Measurements from ENCODE around the gene CCDC9. TPM values are rescaled to one million over a fixed set of nuclear protein-coding genes. Genes with fewer than 3 reads are reported as not detected.

Gene CCDC9
- 5.4 and 7.9 TPM in 2 replicates for total RNA-seq

DNA sequence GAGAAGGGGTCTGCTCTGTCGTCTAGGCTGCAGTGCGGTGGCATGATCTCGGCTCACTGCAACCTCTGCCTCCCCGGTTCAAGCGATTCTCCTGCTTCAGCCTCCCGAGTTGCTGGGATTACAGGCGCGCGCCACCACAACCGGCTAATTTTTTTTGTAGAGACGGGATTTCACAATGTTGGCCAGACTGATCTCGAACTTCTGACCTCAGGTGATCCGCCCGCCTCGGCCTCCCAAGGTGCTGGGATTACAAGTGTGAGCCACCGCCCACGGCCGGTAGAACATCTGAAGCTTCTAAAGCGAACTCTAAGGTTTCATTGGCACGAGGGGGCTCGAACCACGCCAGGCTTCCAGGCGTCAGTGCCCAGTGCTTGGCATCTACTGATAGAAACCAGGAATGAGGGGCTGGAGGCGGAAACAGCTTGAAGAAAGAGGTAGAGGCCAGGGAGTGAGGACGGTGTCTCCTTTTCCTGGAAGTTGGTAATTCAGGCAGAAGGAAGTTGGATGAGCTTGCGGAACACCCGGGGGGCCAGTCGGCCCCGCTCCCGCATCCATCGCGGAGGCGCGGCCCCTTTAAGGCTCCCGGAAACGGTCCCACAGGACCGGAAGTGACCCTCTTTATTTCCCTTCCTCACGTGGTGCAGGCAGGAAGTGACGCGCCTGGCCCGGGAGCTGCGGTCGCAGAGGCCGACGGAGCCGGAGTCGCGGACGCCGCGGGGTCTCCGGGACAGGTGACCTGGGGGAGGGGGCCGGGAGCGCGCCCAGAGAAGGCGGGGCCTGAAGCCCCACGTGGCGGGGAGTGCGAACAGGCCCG lies at the start of gene CCDC9:
Gene CCDC9 (plus strand): TSS at position 647 of the 814 bp plus-strand sequence. CDS start 1,876 bp downstream, outside the sequence.

GRCh38 chr19:47230921-47231214 lies 25.5 kb upstream of the CCDC9 start, which contains the start of gene BBC3:
Gene BBC3 (minus strand): TSS chr19:47231199. CDS start chr19:47228431, 2,768 bp downstream.

GRCh38 chr19:47274071-47274890 lies 18.0 kb downstream of the CCDC9 start, which contains the start of gene INAFM1:
Gene INAFM1 (plus strand): TSS chr19:47274885. CDS start chr19:47274920, 35 bp downstream.

DNA sequence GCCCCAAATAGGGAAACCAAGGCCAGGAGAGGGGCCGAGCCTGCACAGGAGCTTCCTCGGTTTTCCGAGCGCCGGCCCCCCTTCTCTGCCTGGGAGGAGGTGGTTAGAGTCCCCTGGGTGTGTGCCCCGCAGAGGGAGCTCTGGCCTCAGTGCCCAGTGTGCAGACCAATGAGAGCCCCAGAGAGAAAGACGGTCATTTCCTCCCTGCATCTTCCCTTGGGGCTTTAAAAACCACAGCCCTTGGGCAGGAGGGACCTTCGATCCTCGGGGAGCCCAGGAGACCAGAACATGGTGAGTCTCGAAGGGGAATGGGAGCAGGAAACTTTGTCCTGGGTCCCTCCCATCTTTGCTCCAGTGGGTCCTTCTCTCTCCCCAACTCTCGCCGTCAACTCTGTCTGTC lies 53.3 kb downstream of the CCDC9 start, which contains the start of gene C5AR1:
Gene C5AR1 (plus strand): TSS at position 254 of the 400 bp plus-strand sequence. CDS start 35 bp downstream, at position 289.

Other genes starting within 250 kb of the CCDC9 start
- gene NPAS1, start 236.7 kb upstream of the CCDC9 start, total RNA-seq: 0.28 and 0.74 TPM in 2 replicates
- gene TMEM160, start 207.9 kb upstream of the CCDC9 start, total RNA-seq: 11.4 and 18.8 TPM in 2 replicates
- 7.5 and 9.8 TPM in 2 replicates for gene ZC3H4, start 142.7 kb upstream of the CCDC9 start, total RNA-seq
- 115 and 116 TPM in 2 replicates for gene SAE1, start 125.7 kb upstream of the CCDC9 start, total RNA-seq
- 11.7 and 16.5 TPM in 2 replicates for gene BBC3, start 25.3 kb upstream of the CCDC9 start, total RNA-seq
- 2.6 and 4.4 TPM in 2 replicates for gene INAFM1, start 18.4 kb downstream of the CCDC9 start, total RNA-seq
- 0.09 TPM in 1 of 2 replicates, not detected in the other for gene C5AR1, start 53.3 kb downstream of the CCDC9 start, total RNA-seq
- 0.14 and 0.18 TPM in 2 replicates for gene C5AR2, start 75.7 kb downstream of the CCDC9 start, total RNA-seq
- gene DHX34, start 92.8 kb downstream of the CCDC9 start, total RNA-seq: 5.0 and 6.2 TPM in 2 replicates
- gene MEIS3, start 163.0 kb downstream of the CCDC9 start, total RNA-seq: 81.5 and 86.7 TPM in 2 replicates
- 0.18 TPM in 1 of 2 replicates, not detected in the other for gene SLC8A2, start 215.4 kb downstream of the CCDC9 start, total RNA-seq
- gene KPTN, start 227.7 kb downstream of the CCDC9 start, total RNA-seq: 4.1 and 4.3 TPM in 2 replicates

All from smooth muscle cell of bladder (primary cell).